Fibroblast of lung (primary cell): Measurements from ENCODE around the gene CENPP.

Experiments
- EZH2 ChIP-seq: IDR thresholded peaks from 2 replicates; pipeline ENCODE4 v1.5.1; 2012; ENCODE audit warnings: low read length, control low read depth, mild to moderate bottlenecking; ENCODE audit errors: missing control alignments
- TF ChIP-seq, protein P1 (sequence below), 2 donors: IDR thresholded peaks in 1 of 2; conservative IDR thresholded peaks in 1 of 2; 1 replicate in 1 of 2; 2 replicates in 1 of 2; pipeline ENCODE4 v1.5.1; 2011 to 2012; ENCODE audit warnings: low read length in 2 of 2, control low read depth in 1 of 2, inconsistent platforms in 1 of 2, low read depth in 1 of 2, mild to moderate bottlenecking in 1 of 2

DNA sequence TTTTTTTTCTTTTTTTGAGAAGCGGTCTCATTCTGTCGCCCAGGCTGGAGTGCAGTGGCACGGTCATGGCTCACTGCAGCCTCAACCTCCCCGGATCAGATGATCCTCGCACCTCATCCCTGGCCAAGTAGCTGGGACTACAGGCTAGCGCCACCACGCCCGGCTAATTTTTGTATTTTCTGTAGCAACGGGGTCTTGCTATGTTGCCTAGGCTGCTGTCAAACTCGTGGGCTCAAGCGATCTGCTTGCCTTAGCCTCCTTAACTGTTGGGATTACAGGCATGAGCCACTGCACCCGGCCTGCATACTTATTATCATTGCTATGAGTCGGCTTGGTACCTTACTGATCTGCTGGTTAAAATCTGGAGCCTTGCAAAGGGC is 31.5 kb upstream of the CENPP start:
- TF ChIP-seq, protein P1, sequence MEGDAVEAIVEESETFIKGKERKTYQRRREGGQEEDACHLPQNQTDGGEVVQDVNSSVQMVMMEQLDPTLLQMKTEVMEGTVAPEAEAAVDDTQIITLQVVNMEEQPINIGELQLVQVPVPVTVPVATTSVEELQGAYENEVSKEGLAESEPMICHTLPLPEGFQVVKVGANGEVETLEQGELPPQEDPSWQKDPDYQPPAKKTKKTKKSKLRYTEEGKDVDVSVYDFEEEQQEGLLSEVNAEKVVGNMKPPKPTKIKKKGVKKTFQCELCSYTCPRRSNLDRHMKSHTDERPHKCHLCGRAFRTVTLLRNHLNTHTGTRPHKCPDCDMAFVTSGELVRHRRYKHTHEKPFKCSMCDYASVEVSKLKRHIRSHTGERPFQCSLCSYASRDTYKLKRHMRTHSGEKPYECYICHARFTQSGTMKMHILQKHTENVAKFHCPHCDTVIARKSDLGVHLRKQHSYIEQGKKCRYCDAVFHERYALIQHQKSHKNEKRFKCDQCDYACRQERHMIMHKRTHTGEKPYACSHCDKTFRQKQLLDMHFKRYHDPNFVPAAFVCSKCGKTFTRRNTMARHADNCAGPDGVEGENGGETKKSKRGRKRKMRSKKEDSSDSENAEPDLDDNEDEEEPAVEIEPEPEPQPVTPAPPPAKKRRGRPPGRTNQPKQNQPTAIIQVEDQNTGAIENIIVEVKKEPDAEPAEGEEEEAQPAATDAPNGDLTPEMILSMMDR (conservative IDR thresholded peaks at IDR 0.05 in 1 of 2, IDR thresholded peaks at IDR 0.05 in 1 of 2; ENCODE audit: low read depth in 1 of 2, low read length in 2 of 2): no peak
- TF ChIP-seq EZH2: no peak
